K562 (cell line): Measurements from ENCODE around the gene ZNF333. TPM values are rescaled to one million over a fixed set of nuclear protein-coding genes. Genes with fewer than 3 reads are reported as not detected.

ENCODE experiments used
- E2F6 ChIP-seq, 2 experiments: IDR thresholded peaks; 2 replicates each; pipeline ENCODE4 v1.6.1; 2011; ENCODE audit warnings: borderline replicate concordance in 1 of 2, control low read depth in 1 of 2, low read depth in 1 of 2, low read length in 1 of 2, mild to moderate bottlenecking in 1 of 2, mixed read lengths in 1 of 2, moderate library complexity in 1 of 2; ENCODE audit not compliant: insufficient read depth in 1 of 2, insufficient read length in 1 of 2, poor library complexity in 1 of 2, severe bottlenecking in 1 of 2; ENCODE audit errors: extremely low read depth in 1 of 2
- EP300 ChIP-seq: IDR thresholded peaks from 2 replicates; pipeline ENCODE4 v1.6.1; 2012; ENCODE audit warnings: low read length, improper control_type of control experiment
- ESRRA ChIP-seq: fragments of 450-650 bp; IDR thresholded peaks from 2 replicates; pipeline ENCODE4 v1.6.1; 2014; ENCODE audit warnings: low read depth, mild to moderate bottlenecking, moderate library complexity, borderline replicate concordance
- HDAC1 ChIP-seq, 2 experiments: fragments of 450-650 bp; IDR thresholded peaks; 2 replicates each; pipeline ENCODE4 v1.6.1; 2016 to 2017; ENCODE audit warnings: inconsistent platforms in 1 of 2, mild to moderate bottlenecking in 1 of 2, moderate library complexity in 1 of 2
- NR1H2 ChIP-seq: sonication (generic); formaldehyde crosslinking; IDR thresholded peaks from 2 replicates; pipeline ENCODE4 v1.4.0; 2020; ENCODE audit warnings: mild to moderate bottlenecking, missing genetic modification reagents
- PTBP1 ChIP-seq: fragments of 200-400 bp; formaldehyde crosslinking; IDR thresholded peaks from 2 replicates; pipeline ENCODE4 v1.6.1; 2017; ENCODE audit warnings: low read depth, low read length
- SIN3A ChIP-seq, 2 experiments: fragments of 150-350 bp in 1 of 2; IDR thresholded peaks; 2 replicates each; pipeline ENCODE4 v1.6.1; 2011 to 2016; ENCODE audit warnings: borderline replicate concordance in 2 of 2, low read depth in 2 of 2, low read length in 2 of 2, mild to moderate bottlenecking in 2 of 2, moderate library complexity in 2 of 2; ENCODE audit not compliant: control insufficient read depth in 1 of 2
- TAF1 ChIP-seq: IDR thresholded peaks from 2 replicates; pipeline ENCODE4 v1.6.1; 2011; ENCODE audit warnings: mild to moderate bottlenecking, low read length, moderate library complexity; ENCODE audit not compliant: insufficient read depth, control insufficient read depth, severe bottlenecking; ENCODE audit errors: extremely low read depth
- UBTF ChIP-seq, 2 experiments: IDR thresholded peaks; 2 replicates each; pipeline ENCODE4 v1.6.1; 2012; ENCODE audit warnings: improper control_type of control experiment in 2 of 2, low read depth in 2 of 2, low read length in 2 of 2, borderline replicate concordance in 1 of 2
- ZBTB40 ChIP-seq, 2 experiments: fragments of 450-650 bp in 1 of 2; sonication (generic) in 1 of 2; formaldehyde crosslinking in 1 of 2; IDR thresholded peaks; 2 replicates each; pipeline versions ENCODE4 v1.7.1 to v1.9.0; 2016 to 2022; ENCODE audit warnings: inconsistent platforms in 1 of 2, mild to moderate bottlenecking in 1 of 2, missing genetic modification reagents in 1 of 2
- ZNF384 ChIP-seq: IDR thresholded peaks from 2 replicates; pipeline ENCODE4 v1.6.1; 2012; ENCODE audit warnings: low read depth, low read length, improper control_type of control experiment
- ZNF41 ChIP-seq: fragments of 250-450 bp; sonication (Bioruptor Pico); conservative IDR thresholded peaks from 2 replicates; pipeline ENCODE4 v1.4.0; 2020; ENCODE audit warnings: mild to moderate bottlenecking
- polyA plus RNA-seq, 8 experiments: library from polyadenylated mRNA; depleted of rRNA in 4 of 8; stranded (reverse) in 5 of 8; unstranded in 3 of 8; fragments of >200 nt; fragmentation: Nextera tagmentation in 2 of 8; fragmentation: Illumina TruSeq in 1 of 8; extraction: Ambion mirVana in 2 of 8; extraction: Trizol in 1 of 8; gene quantifications; 2 replicates each; pipeline versions ENCODE4 v1.2.1 to v1.2.3, GENCODE V29; 2011 to 2014; ENCODE audit warnings: inconsistent platforms in 1 of 8, missing spikeins in 1 of 8
- total RNA-seq, 7 experiments: library from RNA; depleted of rRNA in 6 of 7; stranded (reverse); fragments of >200 nt in 6 of 7; fragmentation: Illumina TruSeq in 2 of 7; extraction: Trizol in 2 of 7; gene quantifications; 2 replicates each; pipeline versions ENCODE4 v1.2.1 to v1.2.3, GENCODE V29; 2011 to 2021; ENCODE audit warnings: low replicate concordance in 1 of 7

ZNF333 gene
- total and polyA plus RNA-seq, 9 of the 15 experiments (the other 6 are each of a cell fraction or from before 2014, with no cell fraction given): 2.8 to 10.3 (median 6.3) TPM

GRCh38 chr19:14775869-14776586 is 86.2 kb downstream of the ZNF333 start (continued):
- peak in 1 of 2 experiments; percentile 57; a peak in 2 of 4 replicates for TF ChIP-seq SIN3A (IDR thresholded peaks at IDR 0.05; ENCODE audit: borderline replicate concordance in 2 of 2, control insufficient read depth in 1 of 2, low read depth in 2 of 2, low read length in 2 of 2)
- peak in 1 of 2 experiments; percentile 56 for TF ChIP-seq E2F6 (IDR thresholded peaks at IDR 0.05; ENCODE audit: borderline replicate concordance in 1 of 2, extremely low read depth in 1 of 2, insufficient read depth in 1 of 2, insufficient read length in 1 of 2, low read depth in 1 of 2, low read length in 1 of 2, poor library complexity in 1 of 2, severe bottlenecking in 1 of 2)
- TF ChIP-seq EP300: no peak
- TF ChIP-seq UBTF (IDR thresholded peaks at IDR 0.05; ENCODE audit: borderline replicate concordance in 1 of 2, low read depth in 2 of 2, low read length in 2 of 2): 0 out of 4 replicates have a peak, but pooled peaks of 1 of the 2 experiments have one; percentile 24
- TF ChIP-seq PTBP1: peak; percentile 52; the same call in 1 of the 2 replicates
- TF ChIP-seq TAF1: peak; percentile 68
- TF ChIP-seq ZNF384: peak; percentile 58
- peak; percentile 29; the same call in 1 of the 2 replicates for TF ChIP-seq ESRRA
- TF ChIP-seq ZNF41 (CRISPR knock-in tag): no peak
- no peak for TF ChIP-seq NR1H2
- TF ChIP-seq HDAC1 (IDR thresholded peaks at IDR 0.05): peak in 1 of 2 experiments; percentile 46; a peak in 1 of 4 replicates
- TF ChIP-seq ZBTB40 (IDR thresholded peaks at IDR 0.05): peak; percentile 2; the same call in 1 of the 2 replicates
- TF ChIP-seq ZBTB40 (CRISPR knock-in tag; IDR thresholded peaks at IDR 0.05): no peak
